ENCODE measurements around the gene B3GALNT1. TPM values are rescaled to one million over a fixed set of nuclear protein-coding genes. Genes with fewer than 3 reads are reported as not detected.

Gene B3GALNT1
- total RNA-seq, 1 donor from 2014 or later: 51.8 TPM

DNA sequence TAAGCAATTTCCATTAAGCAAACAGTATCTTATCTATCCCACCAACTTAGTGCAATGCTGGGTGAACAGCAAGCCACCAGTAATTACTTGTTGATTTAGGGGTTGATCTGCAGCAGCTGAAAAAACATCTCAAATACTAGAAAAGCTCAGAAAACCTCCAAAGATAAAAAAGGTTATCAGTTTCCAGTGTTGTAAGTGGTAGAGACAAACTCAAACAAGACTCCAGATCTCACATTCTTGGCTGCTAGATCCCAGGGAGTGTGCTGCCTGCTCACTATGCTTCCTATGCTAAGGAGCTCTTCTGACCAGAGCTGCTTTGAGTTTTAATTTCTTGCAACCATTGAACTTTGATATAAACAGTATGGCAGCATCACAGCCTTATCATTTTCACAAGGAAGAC lies 11.3 kb downstream of the B3GALNT1 start:
- intact Hi-C loops (cut with DNase I): no loop called here
- ATAC-seq (no peak), DNase-seq (ENCODE audit: missing footprints) (no peak)

DNA sequence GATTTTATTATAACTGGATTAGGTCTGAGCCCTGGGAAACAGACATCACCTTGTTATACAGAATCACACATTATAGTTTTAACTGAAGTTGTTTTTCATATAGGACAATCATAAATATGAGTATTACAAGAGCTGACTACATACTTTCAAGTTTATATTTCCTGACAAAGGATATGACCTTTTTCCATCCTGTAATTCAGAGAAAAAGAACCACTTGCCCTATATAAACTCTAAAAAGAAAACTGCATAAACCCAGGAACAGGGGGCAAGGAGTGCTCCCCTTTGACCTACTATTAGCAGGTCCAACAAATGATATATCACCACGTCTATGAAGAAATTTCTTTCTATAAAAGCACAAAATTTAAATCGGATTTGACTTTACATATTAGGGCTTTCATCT lies 20.9 kb downstream of the B3GALNT1 start:
- intact Hi-C loops (cut with DNase I): no loop called here
- no peak for ATAC-seq
- DNase-seq (ENCODE audit: missing footprints): no peak

DNA sequence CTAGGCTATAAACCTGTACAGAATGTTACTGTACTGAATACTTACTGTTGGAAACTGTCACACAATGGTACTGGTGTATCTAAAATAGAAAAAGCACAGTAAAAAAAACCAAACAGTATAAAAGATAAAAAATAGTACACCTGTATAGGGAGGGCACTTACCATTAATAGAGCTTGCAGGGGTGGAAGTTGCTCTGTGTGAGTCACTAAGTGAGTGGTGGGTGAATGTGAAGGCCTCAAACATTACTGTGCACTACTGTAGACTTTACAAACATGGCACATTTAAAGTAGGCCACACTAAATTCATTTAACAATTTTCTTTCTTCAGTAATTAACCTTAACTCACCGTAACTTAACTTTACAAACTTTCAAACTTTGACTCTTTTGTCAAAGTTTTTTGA lies 22.0 kb downstream of the B3GALNT1 start:
- intact Hi-C loops (cut with DNase I): no loop called here
- ATAC-seq (no peak), DNase-seq (ENCODE audit: missing footprints) (no peak)

DNA sequence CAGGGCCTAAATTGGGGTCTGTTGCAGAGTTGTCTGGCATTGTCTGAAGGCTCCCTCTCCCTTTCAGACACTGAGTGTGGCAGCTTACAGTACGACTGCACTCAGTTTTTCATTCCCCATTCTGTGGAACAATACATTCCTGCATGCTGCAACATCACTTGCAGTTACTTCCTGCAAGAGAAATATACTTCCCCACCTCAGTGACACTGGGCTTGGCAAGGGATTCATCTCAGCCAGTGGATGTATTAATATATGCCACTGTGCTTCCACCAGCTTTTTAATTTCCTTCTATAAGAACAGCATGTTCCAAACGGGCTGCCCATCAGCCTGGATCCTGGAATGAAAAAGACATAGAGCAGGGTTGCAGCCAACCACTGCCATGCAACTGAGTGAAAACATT lies 23.1 kb downstream of the B3GALNT1 start:
- intact Hi-C loops (cut with DNase I): no loop called here
- DNase-seq (ENCODE audit: missing footprints): peak; percentile 74
- peak; percentile 88 for ATAC-seq

DNA sequence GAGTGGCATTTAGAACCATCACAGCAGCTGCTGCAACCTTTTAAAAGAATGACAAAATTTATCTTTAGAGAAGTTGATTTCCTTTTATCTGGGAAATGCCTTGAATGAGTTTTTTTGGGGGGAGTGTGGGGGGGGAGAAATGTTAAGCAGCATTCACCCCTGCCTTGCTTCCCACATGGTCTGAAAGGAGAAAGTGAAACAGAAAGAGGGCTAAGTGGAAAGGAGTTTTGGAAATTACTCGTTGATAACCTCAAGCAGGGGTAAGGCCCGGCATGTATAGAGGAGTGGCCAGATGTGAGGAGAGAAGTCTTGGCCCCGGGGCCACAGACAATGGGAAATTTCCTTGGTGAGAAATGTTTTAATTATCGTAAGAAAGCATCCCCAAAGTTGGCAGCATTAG lies 23.5 kb downstream of the B3GALNT1 start:
- intact Hi-C loops (cut with DNase I): no loop called here
- DNase-seq (ENCODE audit: missing footprints): no peak
- no peak for ATAC-seq

DNA sequence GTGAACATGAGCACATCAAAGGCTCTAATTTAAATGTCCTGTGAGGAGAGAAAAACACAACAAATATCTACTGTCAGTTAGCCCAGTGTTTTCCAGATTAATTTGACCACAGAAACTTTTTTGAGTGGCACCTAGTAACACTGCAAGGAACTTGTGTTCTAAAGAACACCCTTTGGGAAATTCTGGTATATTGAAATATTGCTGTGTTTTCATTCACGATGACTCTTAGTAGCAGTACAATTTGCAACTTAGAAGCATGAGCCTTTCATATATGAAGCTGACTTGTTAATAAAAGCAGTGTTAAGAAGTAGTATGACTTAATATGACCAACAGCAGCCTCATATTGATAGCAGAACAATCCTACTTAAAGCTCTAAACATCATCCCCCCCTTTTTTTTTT lies 32.0 kb downstream of the B3GALNT1 start:
- intact Hi-C loops (cut with DNase I): no loop called here
- DNase-seq (ENCODE audit: missing footprints): no peak
- ATAC-seq: no peak

DNA sequence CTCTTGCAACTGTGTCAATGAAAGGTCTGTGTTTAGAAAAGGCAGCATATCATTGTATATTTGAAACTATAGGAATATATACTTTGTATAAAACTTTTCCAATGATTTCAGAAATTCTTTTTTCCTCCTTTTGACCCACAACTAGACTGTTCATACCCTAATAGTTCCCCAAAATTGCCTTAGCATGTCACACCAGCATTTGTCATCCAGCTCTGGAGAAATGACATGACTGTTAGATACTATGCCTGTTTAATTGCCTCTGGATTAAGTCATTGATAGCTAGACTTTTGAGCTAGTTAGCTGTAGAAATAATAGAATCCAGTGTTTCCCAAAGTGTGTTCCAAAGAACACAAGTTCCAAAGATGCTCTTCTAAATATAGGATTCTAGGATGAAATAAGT lies 32.4 kb downstream of the B3GALNT1 start:
- DNase-seq (ENCODE audit: missing footprints) (no peak), ATAC-seq (no peak)
- intact Hi-C loops (cut with DNase I): no loop called here

DNA sequence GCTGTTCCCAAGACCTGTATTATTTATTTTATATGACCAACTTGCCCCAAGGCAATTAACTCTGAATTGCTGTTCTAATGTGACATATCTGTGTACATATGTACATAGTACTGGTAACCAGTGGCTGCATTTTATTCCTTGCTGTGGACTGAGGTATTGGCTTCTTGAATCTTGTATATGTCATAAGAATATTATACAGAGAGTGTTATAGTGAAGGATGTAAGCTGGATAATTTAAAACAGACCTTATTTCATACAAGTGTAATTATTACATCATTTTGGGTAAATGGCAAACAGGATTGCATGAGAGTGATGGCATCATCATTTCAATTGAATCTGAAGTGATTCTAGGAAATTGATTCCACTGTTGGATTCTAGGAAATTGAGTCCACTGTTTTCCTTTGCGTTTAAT lies 32.9 kb downstream of the B3GALNT1 start:
- intact Hi-C loops (cut with DNase I): no loop called here
- no peak for ATAC-seq
- no peak for DNase-seq (ENCODE audit: missing footprints)

DNA sequence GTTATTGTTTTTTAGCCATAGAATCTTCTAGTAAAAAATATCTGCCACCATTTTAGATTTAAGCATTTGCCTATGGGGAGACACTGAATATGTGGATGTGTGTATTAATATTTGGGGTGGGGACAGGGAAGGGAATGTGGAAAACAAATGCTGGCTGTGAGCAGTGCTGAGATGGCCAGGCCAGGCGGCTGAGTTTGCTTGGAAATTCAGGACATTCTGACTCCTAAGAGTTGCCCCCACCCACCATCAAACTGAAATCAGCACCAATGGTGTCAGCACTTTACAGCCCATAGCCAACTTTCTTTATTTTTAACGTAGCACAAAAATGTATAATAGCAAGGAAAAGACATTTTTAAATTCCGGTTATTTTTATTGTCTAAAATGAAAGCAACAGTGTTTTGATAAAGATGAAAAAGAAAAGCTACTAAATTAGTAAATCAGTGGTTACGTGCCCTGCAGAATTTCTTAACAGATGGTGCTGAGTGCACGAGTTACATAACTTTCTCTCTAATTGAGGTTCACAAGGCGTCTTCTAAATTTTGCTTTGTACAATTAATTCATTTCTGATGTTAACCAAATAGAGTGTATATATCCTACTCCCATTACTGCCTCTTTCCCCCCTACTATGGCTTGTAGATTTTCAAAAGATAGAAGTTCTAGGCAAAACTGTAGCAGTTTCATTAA lies 34.0 kb downstream of the B3GALNT1 start:
- ATAC-seq (no peak), DNase-seq (ENCODE audit: missing footprints) (no peak)
- intact Hi-C loops (cut with DNase I): no loop called here

DNA sequence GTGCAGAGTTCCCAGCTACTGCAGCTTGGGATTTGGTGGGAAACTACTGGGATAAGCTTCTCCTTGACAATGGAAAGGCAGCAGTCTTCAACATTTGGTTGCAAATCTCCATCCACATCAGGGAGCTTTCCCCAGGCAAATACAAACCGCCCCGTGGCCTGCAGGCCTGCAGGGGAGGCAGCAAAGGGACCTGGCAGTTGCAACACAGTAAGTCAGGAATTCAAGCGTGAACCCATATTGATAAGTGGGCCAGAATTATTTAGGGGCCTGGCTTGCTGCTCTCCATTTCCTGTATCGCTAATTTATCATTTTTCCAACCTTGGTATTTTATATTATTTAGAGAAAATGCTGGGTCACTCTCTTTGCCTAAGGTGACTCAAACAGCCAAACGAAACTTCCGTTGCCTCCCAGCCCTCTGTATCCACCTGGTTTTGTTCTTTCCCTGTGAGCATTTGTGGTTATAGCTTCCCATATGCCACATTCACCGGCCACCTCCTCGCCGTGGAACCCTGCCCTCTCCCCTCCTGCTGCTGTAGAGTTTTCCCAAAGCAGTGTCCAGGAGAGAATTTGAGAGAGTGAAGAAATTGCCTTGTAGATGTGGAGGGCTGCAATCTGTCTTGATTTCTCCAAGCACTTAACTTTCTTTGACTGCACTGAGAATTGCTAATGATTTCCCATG lies 34.8 kb downstream of the B3GALNT1 start:
- no peak for DNase-seq (ENCODE audit: missing footprints)
- intact Hi-C loops (cut with DNase I): no loop called here
- no peak for ATAC-seq

DNA sequence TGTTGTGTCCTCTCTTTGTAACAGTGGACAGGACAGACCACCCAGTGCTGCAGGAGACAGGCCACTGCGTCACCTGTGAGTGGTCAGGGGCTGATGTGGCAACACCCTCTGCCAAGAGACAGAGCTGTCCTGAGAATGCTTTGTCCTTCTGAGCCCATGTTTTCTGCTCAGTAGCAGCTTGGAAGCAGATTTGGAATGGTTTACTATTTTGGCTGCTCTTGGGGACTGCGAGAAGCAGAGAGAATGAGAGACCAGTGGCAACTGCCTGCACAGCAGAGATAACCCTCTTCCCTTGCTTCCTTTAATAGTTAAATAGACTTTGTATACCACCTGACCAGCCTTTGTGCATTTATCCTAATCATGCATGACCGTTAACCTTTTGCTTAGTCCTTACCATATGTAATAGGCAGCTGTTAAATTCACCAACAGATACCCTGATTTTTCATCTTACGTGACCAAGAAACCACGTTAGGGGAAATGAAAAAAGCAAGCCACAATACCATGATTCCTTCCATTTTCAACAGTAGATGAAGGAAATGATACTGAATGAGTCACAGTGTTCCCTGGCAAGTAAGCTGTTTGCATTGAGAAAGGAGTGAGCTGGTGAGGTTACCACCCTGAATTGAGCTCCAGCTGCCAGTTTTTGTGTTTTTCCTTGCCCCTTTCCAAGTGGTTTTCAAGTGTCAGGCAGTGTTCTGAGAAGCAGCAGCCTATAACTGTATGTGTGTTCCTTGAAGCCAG lies 35.5 kb downstream of the B3GALNT1 start:
- DNase-seq (ENCODE audit: missing footprints) (no peak), ATAC-seq (peak; percentile 26)
- intact Hi-C loops (cut with DNase I): no loop called here

DNA sequence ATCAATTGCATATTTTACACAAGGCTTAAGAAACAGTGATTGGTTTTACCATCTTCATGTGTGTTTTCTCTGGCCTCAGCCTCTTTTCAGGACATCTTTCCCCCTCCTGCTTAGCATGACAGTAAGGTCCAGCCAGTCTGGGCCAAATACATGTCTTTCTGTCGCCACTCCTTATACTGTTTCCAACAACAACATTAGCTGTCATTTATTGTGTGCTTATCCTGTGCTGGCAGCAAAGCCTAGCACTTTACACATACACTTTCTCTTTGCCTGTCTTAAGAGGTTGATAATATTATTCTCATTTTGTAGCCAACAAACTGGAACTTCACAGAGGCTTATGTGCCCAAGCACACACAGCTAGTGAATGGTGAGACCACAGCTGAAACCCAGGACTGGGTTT lies 37.8 kb downstream of the B3GALNT1 start:
- DNase-seq (ENCODE audit: missing footprints) (no peak), ATAC-seq (peak; percentile 71)
- intact Hi-C loops (cut with DNase I): no loop called here

DNA sequence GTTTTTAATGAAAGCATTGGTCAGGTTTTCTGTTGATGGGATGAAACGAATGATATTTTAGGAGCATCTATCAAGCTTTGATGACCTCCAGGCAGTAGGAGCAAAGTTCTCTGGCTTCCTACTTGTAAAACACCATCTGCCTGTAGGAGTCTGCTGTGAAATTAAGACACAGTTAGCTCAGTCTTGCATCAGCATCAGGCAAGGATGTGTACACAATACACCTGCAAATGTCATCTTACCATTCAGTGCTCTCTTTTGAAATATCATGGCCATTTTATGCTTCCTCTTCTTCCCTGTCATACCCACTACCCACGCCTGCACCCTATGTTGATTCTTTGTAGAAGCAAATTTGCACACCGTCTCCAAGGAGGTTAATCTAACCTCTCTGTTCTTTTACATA lies 38.2 kb downstream of the B3GALNT1 start:
- no peak for ATAC-seq
- DNase-seq (ENCODE audit: missing footprints): no peak
- intact Hi-C loops (cut with DNase I): no loop called here

DNA sequence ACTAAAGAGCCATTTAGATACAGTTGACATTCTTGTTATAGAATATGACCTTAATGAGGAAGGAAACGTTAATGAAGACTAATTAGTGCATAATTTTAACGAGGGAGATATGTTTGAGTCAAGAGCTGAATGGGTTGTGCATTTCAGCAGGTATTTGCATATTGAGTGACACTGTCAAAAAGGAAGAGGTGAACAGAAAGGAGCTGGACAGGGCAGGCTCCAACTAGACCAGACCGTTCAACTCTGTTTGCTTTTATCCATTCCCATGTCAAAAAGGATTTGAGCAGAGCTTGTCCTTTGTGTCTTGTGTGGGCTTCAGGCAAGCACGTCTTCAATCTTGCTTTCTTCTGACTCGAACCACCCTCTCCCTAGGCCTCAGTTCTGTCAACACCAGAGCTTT lies 40.7 kb downstream of the B3GALNT1 start:
- ATAC-seq (no peak), DNase-seq (ENCODE audit: missing footprints) (no peak)
- intact Hi-C loops (cut with DNase I): no loop called here

DNA sequence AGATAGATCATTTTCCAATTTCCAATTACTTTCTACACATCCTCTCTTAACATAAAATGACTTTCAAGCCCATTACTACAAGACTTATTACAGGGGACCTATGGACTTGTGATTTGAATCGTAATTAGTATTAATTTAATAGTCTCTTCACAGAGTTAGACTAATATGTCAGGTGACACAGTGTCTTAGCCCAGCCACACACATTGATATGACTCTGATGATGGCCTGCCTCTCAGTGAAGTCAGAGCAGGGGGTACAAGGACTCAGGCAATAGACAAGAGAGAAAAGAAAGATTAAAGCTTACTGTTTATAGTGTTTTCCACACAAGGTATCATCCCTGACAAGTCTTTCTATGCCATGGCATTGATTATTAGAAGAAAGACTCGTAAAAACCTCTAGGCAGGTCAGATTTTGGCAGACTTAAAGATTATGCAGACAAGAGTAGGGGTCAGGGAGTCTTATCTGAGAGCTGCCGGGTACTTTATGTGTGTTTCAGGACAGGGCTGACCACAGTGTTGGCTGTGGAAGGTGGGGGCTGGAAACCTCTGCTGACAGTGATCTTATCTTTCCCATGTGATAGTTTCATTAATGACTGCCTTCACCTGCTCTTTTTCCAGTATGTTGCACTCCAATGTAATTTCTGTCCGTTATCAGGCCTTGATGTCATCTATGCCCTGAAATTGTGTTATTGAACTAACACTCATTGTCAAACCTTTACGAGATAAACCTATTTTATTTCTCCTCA lies 50.1 kb downstream of the B3GALNT1 start:
- ATAC-seq: peak; percentile 23
- DNase-seq (ENCODE audit: missing footprints): no peak
- intact Hi-C loops (cut with DNase I): no loop called here

DNA sequence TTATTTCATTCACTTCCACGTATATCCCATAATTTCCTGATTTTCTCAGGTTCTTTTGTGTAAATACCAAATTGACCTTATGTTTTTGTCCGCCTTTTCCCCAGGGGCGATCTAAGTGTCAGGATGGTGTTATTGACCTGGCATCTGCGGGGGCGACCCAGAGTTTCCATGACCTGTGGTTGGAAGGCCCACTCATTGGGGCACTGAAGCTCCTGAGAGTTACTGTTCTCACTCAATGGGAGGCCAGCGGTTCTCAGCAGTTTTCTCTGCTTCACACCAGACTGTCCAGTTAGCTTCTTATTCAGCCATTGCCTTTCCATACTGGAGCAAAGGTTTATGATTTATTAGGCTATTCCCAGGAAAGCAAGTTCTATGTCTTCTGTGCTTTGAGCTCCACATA lies 53.3 kb downstream of the B3GALNT1 start:
- ATAC-seq: no peak
- intact Hi-C loops (cut with DNase I): no loop called here

DNA sequence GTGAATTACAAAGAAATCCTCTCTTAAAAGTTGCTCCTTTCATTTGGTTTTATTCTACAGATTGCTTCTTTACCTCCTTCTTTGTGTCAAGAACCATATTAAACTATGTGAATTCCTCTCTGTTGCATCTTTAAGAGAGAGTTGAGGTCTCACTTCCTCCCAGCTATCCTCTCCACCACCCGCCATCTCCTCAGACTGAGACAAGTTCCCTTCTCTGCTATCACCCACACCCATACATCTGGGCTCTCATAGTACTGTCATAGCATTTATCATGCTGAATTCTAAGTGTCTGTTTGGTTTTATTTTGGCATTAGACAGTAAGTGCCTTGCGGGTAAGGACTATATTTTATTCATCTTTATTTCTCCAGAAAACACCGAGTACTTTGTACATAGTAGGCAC lies 54.2 kb downstream of the B3GALNT1 start:
- intact Hi-C loops (cut with DNase I): no loop called here
- ATAC-seq (no peak), DNase-seq (ENCODE audit: missing footprints) (no peak)

More for the DNA sequence above, 53.3 kb downstream of the B3GALNT1 start:
- DNase-seq (ENCODE audit: missing footprints): no peak

DNA sequence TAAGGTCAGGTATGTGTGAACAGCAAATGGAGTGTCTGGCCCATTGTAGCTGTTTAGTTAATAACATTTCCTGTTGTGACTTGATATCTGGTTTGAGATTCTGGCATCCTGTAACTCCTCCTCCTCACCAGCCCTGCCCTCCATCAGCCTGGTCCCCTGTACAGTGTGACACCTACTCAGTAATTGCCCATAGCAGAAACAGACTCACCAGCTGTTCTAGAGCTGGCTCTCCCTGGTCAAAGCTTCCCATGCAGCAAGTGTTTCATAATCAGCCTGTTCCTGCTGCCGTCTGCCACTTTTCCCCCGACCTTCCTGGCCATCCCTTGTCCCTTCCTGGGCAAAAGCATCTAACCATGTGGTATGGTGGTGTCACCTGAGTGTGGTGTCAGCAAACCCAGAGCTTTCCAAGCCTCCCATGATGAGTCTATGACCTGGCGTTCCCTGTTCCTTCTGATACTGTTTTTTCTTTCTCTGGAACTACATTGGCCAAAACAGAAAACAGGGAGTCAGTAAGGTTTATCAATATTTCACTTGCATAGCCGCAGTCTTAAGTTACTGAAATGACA lies 55.4 kb downstream of the B3GALNT1 start:
- ATAC-seq (no peak), DNase-seq (ENCODE audit: missing footprints) (no peak)
- intact Hi-C loops (cut with DNase I): no loop called here

DNA sequence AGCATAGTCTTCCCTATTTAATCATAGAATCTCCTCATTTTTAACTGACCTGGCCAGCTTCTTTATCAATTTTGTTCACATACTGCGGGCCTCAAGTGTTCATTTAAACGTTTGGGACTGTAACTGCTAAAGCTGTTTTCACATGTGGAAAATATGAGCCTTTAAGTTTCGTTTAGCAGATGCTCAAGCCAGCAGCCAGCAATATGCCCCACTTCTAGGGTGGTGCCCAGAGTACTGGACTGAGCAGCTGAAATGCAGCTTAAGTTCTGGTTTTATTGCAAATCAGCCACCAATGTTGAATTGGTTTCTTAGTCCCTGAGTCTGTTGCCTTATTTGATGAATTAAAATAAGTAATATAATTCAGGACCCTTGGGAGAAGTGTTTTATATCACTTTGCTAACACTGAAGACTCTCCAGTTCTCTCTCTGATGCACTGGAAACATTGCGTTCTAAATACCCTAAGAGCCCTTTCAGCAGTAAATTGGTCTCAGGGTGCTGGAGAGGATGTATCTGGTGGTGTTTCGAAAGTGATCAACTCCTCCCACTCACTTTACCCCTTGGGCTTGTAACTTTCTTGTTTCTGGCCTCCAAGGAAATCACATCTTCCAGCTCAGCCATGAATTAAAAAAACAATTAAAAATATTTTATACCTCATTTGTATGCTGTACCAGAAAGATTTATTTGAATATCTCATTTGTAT lies 61.7 kb downstream of the B3GALNT1 start:
- intact Hi-C loops (cut with DNase I): no loop called here
- DNase-seq (ENCODE audit: missing footprints) (no peak), ATAC-seq (no peak)
